Measurements from ENCODE around the gene KBTBD4. TPM values are rescaled to one million over a fixed set of nuclear protein-coding genes. Genes with fewer than 3 reads are reported as not detected.
A peak's percentile ranks its signal among the peaks of the same experiment; 100 is the strongest.

KBTBD4 gene
- total and polyA plus RNA-seq, 2 donors (not counting 1 experiment from before 2014, with no cell fraction given) = 19.9 to 20.0 TPM

- Histone ChIP-seq H3K9ac (ENCODE audit: insufficient read depth, low read length) (no peak overlapping the region), H3K27ac (ENCODE audit: insufficient read depth, low read length) (no peak overlapping the region), H3K9me3 (ENCODE audit: control insufficient read depth, insufficient read depth, low read depth, low read length) (no peaks in the 10 kb centered on the region), H3K4me3 (replicated peaks in 1 of 4; ENCODE audit: control extremely low read depth in 1 of 4, insufficient read depth in 1 of 4, low read depth in 3 of 4, low read length in 4 of 4) (peak overlapping the region in 2 of 4 experiments; percentile 28 to 47), H4K20me1 (ENCODE audit: control insufficient read depth, extremely low read depth, insufficient read depth, low read length) (no peaks in the 10 kb centered on the region), H3K4me1 (ENCODE audit: control insufficient read depth, extremely low read depth, insufficient read depth, low read length) (no peaks in the 10 kb centered on the region), H2AFZ (ENCODE audit: low read length) (no peak overlapping the region), H3K4me2 (ENCODE audit: extremely low read depth, insufficient read depth, low read length) (no peak overlapping the region), H3K36me3 (ENCODE audit: control insufficient read depth, insufficient read depth, low read length) (no peaks in the 10 kb centered on the region), H3K79me2 (ENCODE audit: control insufficient read depth, insufficient read depth, low read length) (no peaks in the 10 kb centered on the region), H3K27me3 (ENCODE audit: control insufficient read depth, insufficient read depth, low read length) (peaks cover 41% of the 10 kb centered on the region)
- TF ChIP-seq, protein P1, sequence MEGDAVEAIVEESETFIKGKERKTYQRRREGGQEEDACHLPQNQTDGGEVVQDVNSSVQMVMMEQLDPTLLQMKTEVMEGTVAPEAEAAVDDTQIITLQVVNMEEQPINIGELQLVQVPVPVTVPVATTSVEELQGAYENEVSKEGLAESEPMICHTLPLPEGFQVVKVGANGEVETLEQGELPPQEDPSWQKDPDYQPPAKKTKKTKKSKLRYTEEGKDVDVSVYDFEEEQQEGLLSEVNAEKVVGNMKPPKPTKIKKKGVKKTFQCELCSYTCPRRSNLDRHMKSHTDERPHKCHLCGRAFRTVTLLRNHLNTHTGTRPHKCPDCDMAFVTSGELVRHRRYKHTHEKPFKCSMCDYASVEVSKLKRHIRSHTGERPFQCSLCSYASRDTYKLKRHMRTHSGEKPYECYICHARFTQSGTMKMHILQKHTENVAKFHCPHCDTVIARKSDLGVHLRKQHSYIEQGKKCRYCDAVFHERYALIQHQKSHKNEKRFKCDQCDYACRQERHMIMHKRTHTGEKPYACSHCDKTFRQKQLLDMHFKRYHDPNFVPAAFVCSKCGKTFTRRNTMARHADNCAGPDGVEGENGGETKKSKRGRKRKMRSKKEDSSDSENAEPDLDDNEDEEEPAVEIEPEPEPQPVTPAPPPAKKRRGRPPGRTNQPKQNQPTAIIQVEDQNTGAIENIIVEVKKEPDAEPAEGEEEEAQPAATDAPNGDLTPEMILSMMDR (conservative IDR thresholded peaks at IDR 0.05 in 1 of 2, IDR thresholded peaks at IDR 0.05 in 1 of 2; ENCODE audit: low read depth in 1 of 2, low read length in 2 of 2) = no peak
- TF ChIP-seq EZH2 (IDR thresholded peaks at IDR 0.05; ENCODE audit: low read length, missing control alignments) = peak; percentile 92
- no peak for DNase-seq (ENCODE audit: low read depth in 2 of 2)
Observed at GRCh38 chr11:47593492-47593933, 14.7 kb upstream of the KBTBD4 start.

DNA sequence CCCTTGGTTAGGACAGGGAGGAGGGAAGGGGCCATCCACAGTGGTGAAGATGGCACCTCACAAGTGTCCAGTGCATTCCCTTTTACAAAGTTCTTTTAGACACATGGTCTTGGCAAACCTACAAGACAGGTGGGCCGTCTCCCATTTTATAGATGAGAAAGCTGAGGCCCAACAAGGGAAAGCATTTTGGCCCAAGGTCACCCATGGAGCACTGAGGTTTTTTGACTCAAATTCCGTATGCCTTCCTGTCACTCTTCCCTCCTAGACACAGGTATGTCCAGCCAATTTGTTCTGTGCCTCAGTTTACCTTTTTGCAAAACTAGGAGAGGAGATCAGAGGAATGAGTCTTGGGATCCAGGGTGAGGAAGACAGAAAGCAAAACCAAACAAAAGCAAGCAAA lies 14.2 kb upstream of the KBTBD4 start:
- Histone ChIP-seq H3K27ac (ENCODE audit: insufficient read depth, low read length) (no peak overlapping the region), H4K20me1 (ENCODE audit: control insufficient read depth, extremely low read depth, insufficient read depth, low read length) (no peaks in the 10 kb centered on the region), H3K4me2 (ENCODE audit: extremely low read depth, insufficient read depth, low read length) (no peak overlapping the region), H3K79me2 (ENCODE audit: control insufficient read depth, insufficient read depth, low read length) (no peaks in the 10 kb centered on the region), H3K4me3 (replicated peaks in 1 of 4; ENCODE audit: control extremely low read depth in 1 of 4, insufficient read depth in 1 of 4, low read depth in 3 of 4, low read length in 4 of 4) (no peak overlapping the region), H2AFZ (ENCODE audit: low read length) (no peak overlapping the region), H3K4me1 (ENCODE audit: control insufficient read depth, extremely low read depth, insufficient read depth, low read length) (no peaks in the 10 kb centered on the region), H3K9ac (ENCODE audit: insufficient read depth, low read length) (no peak overlapping the region), H3K9me3 (ENCODE audit: control insufficient read depth, insufficient read depth, low read depth, low read length) (no peaks in the 10 kb centered on the region), H3K27me3 (ENCODE audit: control insufficient read depth, insufficient read depth, low read length) (peaks cover 41% of the 10 kb centered on the region), H3K36me3 (ENCODE audit: control insufficient read depth, insufficient read depth, low read length) (no peaks in the 10 kb centered on the region)
- DNase-seq (ENCODE audit: low read depth in 2 of 2) = no peak
- no peak for TF ChIP-seq EZH2 (IDR thresholded peaks at IDR 0.05; ENCODE audit: low read length, missing control alignments)

GRCh38 chr11:47592251-47592650 lies 13.5 kb upstream of the KBTBD4 start:
- TF ChIP-seq, protein P1 (conservative IDR thresholded peaks at IDR 0.05 in 1 of 2, IDR thresholded peaks at IDR 0.05 in 1 of 2; ENCODE audit: low read depth in 1 of 2, low read length in 2 of 2) = no peak
- TF ChIP-seq EZH2 (IDR thresholded peaks at IDR 0.05; ENCODE audit: low read length, missing control alignments) = peak; percentile 28
- Histone ChIP-seq H3K4me3 (replicated peaks in 1 of 4; ENCODE audit: control extremely low read depth in 1 of 4, insufficient read depth in 1 of 4, low read depth in 3 of 4, low read length in 4 of 4) (no peak overlapping the region), H3K27me3 (ENCODE audit: control insufficient read depth, insufficient read depth, low read length) (peaks cover 41% of the 10 kb centered on the region), H3K9ac (ENCODE audit: insufficient read depth, low read length) (no peak overlapping the region), H2AFZ (ENCODE audit: low read length) (no peak overlapping the region), H3K4me2 (ENCODE audit: extremely low read depth, insufficient read depth, low read length) (no peak overlapping the region), H3K4me1 (ENCODE audit: control insufficient read depth, extremely low read depth, insufficient read depth, low read length) (no peaks in the 10 kb centered on the region), H3K79me2 (ENCODE audit: control insufficient read depth, insufficient read depth, low read length) (no peaks in the 10 kb centered on the region), H4K20me1 (ENCODE audit: control insufficient read depth, extremely low read depth, insufficient read depth, low read length) (no peaks in the 10 kb centered on the region), H3K36me3 (ENCODE audit: control insufficient read depth, insufficient read depth, low read length) (no peaks in the 10 kb centered on the region), H3K27ac (ENCODE audit: insufficient read depth, low read length) (no peak overlapping the region), H3K9me3 (ENCODE audit: control insufficient read depth, insufficient read depth, low read depth, low read length) (no peaks in the 10 kb centered on the region)
- no peak for DNase-seq (ENCODE audit: low read depth in 2 of 2)

All from fibroblast of lung (primary cell).